HG03575 (cell line): Measurements from ENCODE around the gene UGT1A3.
"Not testable (repeated sequence)": the region's sequence is repeated elsewhere in the genome, so short reads cannot be mapped to it uniquely, and the experiment has no call there.

ENCODE experiments used
- ATAC-seq: cut with Tn5 transposase; IDR thresholded peaks from one replicate; pipeline ENCODE4 v1.9.1; 2021; ENCODE audit not compliant: unreplicated experiment, insufficient number of reproducible peaks, low FRiP score; ENCODE audit errors: extremely low read depth

UGT1A3 gene

GRCh38 chr2:233705911-233706506, 22.8 kb upstream of the UGT1A3 start:
- no peak for ATAC-seq

DNA sequence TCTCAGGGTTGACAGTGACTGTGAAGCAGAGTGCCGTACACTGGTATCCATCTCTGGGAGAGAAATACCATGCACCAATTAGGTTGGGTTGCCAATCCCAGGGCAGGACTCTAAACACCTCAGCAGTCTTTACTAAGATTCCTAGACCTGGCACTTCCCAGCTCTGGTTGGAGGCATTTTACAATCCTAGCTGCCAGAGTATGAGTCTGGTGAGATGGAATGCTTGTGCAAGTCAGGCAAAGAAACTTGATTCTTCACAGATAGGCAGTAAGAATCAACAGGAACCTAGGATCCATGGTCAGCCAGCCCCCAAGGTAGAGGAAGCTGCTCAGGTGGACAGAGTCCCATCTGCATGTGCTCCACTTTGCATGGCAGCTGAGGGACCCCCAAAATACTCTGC, 22.1 kb upstream of the UGT1A3 start:
- ATAC-seq = no peak

DNA sequence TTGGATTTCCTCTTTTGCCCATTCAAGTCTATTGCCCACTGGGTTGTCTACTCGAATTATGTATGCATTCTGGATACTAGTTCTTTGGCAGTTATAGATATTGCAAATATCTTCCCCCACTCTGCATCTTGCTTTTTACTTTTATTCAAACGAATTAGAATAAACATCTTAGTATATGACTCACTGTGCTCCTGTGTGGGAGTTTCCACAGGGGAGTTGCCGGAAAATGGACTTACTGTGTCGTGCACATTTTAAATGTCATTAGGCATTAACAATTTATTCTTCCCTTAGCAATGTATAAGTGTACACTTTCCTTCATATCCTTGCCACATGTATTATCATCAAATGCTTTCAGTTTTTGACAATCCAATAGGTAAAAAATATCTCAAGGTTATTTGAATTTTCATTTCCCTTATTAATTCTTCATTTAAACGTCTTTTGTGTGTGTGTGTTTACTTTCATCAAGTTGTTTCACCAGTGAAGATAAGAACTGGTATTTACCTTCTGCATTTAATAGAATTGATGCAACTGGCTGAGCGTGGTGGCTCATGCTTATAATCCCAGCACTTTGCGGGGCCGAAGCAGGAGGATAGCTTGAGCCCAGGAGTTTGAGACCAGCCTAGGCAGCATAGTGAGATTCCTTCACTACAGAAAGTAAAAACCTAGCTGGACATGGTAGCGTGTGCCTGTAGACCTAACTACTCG, 20.8 kb upstream of the UGT1A3 start:
- ATAC-seq = no peak

- no peak for ATAC-seq
Observed at GRCh38 chr2:233708942-233709341, 19.9 kb upstream of the UGT1A3 start.

- ATAC-seq = no peak
Observed at GRCh38 chr2:233711312-233712008, 17.4 kb upstream of the UGT1A3 start.

DNA sequence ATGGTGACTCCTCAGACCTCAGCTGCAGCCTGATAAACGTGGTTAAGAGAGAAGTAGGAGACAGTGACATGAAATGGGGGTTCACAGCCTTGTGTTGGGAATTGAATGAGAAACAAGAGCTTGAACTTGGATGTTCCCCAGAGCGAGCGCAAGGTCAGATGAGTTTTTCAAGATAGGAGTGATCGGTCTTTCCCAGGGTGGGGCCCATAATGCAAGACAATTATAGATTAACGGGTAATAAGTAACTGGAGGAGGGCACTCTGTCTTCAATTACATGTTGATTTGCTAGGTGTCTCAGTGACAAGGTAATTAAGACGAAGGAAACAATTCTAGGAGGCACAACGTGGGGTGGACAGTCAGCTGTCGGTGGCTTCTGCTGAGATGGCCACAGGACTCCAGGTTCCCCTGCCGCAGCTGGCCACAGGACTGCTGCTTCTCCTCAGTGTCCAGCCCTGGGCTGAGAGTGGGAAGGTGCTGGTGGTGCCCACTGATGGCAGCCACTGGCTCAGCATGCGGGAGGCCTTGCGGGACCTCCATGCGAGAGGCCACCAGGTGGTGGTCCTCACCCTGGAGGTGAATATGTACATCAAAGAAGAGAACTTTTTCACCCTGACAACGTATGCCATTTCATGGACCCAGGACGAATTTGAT, 16.1 kb upstream of the UGT1A3 start, which contains the start of gene UGT1A5:
TSS of gene UGT1A5 (plus strand) at position 297 of the 651 bp plus-strand sequence. CDS start at position 382, 85 bp downstream.
- ATAC-seq = no peak

DNA sequence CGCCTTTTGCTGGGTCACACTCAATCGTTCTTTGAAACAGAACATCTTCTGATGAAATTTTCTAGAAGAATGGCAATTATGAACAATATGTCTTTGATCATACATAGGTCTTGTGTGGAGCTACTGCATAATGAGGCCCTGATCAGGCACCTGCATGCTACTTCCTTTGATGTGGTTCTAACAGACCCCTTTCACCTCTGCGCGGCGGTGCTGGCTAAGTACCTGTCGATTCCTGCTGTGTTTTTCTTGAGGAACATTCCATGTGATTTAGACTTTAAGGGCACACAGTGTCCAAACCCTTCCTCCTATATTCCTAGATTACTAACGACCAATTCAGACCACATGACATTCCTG, 15.6 kb upstream of the UGT1A3 start:
- ATAC-seq = no peak

DNA sequence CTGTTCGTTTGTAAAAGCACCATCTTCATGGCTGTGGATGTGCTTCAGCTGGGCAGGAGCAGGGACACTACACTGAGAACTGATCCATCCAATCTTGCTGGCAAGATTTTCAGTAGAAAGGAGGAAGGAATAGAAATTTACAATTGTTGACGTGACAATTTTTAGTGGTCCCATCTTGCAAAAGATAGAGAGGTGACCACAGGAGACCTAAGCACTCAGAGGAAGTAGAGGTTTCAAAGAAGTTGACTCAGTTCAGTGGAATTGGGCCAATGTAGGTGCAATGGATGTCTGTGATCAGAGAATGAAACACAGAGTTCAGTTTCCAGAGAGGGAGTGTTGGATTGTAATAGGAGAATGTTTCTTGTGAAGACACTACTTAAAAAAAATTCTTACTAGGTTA, 14.7 kb upstream of the UGT1A3 start:
- ATAC-seq = no peak

GRCh38 chr2:233718552-233718951, 10.3 kb upstream of the UGT1A3 start, which contains the start of gene UGT1A4:
Gene UGT1A4 (plus strand): TSS chr2:233718736. CDS start chr2:233718821, 85 bp downstream.
- no peak for ATAC-seq

DNA sequence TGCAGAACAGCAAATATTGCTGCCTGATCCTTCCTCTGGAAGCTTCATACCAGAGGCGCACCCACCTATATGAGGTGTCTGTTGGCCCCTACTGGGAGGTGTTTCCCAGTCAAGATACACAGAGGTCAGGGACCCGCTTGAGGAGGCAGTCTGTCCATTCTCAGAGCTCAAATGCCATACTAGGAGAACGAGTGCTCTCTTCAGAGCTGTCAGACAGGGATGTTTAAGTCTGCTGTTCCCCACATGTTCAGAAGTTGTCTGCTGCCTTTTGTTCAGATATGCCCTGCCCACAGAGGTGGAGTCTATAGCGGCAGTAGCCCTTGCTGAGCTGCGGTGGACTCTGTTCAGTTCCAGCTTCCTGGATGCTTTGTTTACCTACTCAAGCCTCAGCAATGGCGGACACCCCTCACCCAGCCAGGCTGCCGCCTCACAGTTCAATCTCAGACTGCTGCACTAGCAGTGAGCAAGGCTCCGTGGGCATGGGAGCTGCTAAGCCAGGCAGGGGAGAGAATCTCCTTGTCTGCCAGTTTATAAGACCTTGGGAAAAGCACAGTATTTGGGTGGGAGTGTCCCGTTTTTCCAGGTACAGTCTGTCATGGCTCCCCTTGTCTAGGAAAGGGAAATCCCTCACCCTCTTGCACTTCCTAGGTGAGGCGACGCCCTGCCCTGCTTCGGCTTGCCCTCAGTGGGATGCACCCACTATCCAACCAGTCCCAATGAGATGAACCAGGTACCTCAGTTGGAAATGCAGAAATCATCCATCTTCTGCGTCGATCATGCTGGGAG, 8.2 kb downstream of the UGT1A3 start:
- ATAC-seq = not testable (repeated sequence)

- ATAC-seq = no peak
Observed at GRCh38 chr2:233740870-233741269, 12.0 kb downstream of the UGT1A3 start.

GRCh38 chr2:233743464-233744259, 14.8 kb downstream of the UGT1A3 start:
- ATAC-seq = no peak

GRCh38 chr2:233745073-233745755, 16.4 kb downstream of the UGT1A3 start:
- ATAC-seq = no peak

DNA sequence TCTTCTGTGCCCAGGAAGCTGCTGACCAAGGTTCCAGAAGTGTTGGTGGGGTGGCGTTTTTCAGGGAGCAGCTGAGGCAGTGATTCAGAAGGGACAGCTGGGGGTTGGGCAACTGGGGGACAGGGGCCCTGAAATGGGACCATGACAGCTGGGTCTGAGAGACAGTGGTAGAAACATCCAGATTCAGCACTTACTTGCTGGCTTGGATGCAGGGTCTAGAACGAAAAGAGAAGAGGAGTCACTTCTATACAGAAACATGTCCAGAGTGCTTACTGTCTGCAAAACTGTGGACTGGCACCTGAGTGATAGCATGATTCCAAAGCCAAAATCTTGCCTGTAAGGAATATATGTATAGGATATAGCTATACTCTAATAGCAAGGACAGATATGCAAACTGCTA, 17.0 kb downstream of the UGT1A3 start:
- ATAC-seq = not testable (repeated sequence)

DNA sequence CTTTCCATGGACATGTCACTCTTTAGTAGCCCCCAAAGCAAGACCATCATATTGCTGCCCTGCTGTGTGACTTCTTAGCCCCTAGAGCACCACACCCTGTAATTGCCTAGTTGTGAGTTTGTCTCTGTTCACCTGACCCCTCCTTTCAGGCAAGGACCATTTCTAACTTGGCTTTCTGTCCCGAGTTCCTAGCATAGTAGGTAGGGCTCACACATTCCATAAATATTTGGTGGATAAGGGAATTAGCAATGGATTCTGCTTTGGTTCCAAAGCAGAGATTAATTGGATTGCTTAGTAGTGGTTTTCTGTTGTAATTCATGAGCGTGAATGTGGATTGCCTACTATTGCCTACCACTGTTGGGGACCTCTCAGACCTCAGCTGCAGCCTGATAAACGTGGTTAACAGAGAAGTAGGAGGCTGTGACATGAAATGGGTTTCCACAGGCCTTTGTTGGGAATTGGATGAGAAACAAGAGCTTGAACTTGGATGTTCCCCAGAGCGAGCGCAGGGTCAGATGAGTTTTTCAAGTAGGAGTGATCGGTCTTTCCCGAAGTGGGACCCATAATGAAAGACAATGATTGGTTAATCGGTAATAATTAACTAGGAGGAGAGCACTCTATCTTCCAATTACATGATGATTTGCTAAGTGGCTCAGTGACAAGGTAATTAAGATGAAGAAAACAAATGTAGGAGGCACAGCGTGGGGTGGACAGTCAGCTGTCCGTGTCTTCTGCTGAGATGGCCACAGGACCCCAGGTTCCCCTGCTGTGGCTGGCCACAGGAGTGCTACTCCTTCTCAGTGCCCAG, 17.8 kb downstream of the UGT1A3 start:
- no peak for ATAC-seq

DNA sequence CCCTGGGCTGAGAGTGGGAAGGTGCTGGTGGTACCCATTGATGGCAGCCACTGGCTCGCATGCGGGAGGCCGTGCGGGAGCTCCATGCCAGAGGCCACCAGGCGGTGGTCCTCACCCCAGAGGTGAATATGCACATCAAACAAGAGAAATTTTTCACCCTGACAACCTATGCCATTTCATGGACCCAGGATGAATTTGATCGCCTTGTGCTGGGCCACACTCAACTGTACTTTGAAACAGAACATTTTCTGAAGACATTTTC, 18.4 kb downstream of the UGT1A3 start:
- no peak for ATAC-seq

DNA sequence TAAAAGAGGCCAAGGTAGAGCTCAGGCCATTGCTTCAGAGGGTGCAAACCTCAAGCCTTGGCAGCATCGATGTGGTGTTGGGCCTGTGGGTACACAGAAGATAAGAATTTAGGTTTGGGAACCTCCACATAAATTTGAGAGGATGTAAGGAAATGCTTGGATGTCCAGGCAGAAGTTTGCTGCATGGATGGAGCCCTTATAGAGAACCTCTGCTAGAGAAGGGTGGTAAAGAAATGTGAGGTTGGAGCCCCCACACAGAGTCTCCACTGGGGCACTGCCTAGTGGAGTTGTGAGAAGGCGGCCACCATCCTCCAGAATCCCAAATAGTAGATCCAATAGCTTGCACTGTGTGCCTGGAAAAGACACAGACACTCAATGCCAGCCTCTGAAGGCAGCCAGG, 21.8 kb downstream of the UGT1A3 start:
- ATAC-seq = not testable (repeated sequence)
